Peyer's patch (tissue), 4 donors: Measurements from ENCODE around the gene ACSL6.

ENCODE experiments used
- CTCF ChIP-seq, 6 experiments: fragments of 450-650 bp in 4 of 6; fragments of 200-600 bp in 2 of 6; sonication (generic) in 1 of 6; IDR thresholded peaks; one replicate each; pipeline ENCODE4 v1.5.1; 2017 to 2019; ENCODE audit warnings: antibody characterized with exemption in 6 of 6, mild to moderate bottlenecking in 3 of 6, moderate library complexity in 1 of 6
- POLR2A ChIP-seq, 2 donors: fragments of 450-650 bp; IDR thresholded peaks; one replicate each; pipeline ENCODE4 v1.5.1; 2017; ENCODE audit warnings: antibody characterized with exemption in 2 of 2, mild to moderate bottlenecking in 2 of 2, moderate library complexity in 2 of 2

- TF ChIP-seq CTCF (IDR thresholded peaks at IDR 0.05) (no peak), POLR2A (IDR thresholded peaks at IDR 0.05) (no peak)
Observed at GRCh38 chr5:132024117-132024435, 12.6 kb upstream of the ACSL6 start.
